ENCODE data around the gene TGFA.

- no peak for TF ChIP-seq RAD21 (IDR thresholded peaks at IDR 0.05; ENCODE audit: low read depth)
- no peak for TF ChIP-seq YY1 (IDR thresholded peaks at IDR 0.05; ENCODE audit: low read depth)
- TF ChIP-seq MAX (IDR thresholded peaks at IDR 0.05), result no peak
- TF ChIP-seq TEAD4 (IDR thresholded peaks at IDR 0.05), result no peak
- no peak for TF ChIP-seq CREB1 (IDR thresholded peaks at IDR 0.05; ENCODE audit: low read depth)
Measured at GRCh38 chr2:70505613-70506391, 47.8 kb downstream of the TGFA start.
